ENCODE data around the gene SETD5.

The SETD5 gene

GRCh38 chr3:9384141-9384828, 13.1 kb upstream of the SETD5 start:
- TF ChIP-seq PATZ1 (CRISPR knock-in tag; IDR thresholded peaks at IDR 0.05; ENCODE audit: borderline replicate concordance) (no peak), SNAI2 (CRISPR knock-in tag; IDR thresholded peaks at IDR 0.05) (no peak), CSRNP3 (CRISPR knock-in tag; IDR thresholded peaks at IDR 0.05) (no peak), GLIS3 (CRISPR knock-in tag; IDR thresholded peaks at IDR 0.05) (no peak), RARB (CRISPR knock-in tag; IDR thresholded peaks at IDR 0.05) (no peak), ZC3H10 (CRISPR knock-in tag; IDR thresholded peaks at IDR 0.05) (no peak), POU6F1 (CRISPR knock-in tag; IDR thresholded peaks at IDR 0.05; ENCODE audit: borderline replicate concordance, low read depth) (no peak), ARNTL (CRISPR knock-in tag; IDR thresholded peaks at IDR 0.05; ENCODE audit: borderline replicate concordance, low read depth) (no peak), BACH2 (CRISPR knock-in tag; IDR thresholded peaks at IDR 0.05; ENCODE audit: borderline replicate concordance) (no peak), ZNF70 (CRISPR knock-in tag; IDR thresholded peaks at IDR 0.05) (no peak)
- peak; percentile 13 for ATAC-seq

- TF ChIP-seq ZNF70 (CRISPR knock-in tag; IDR thresholded peaks at IDR 0.05) (no peak), CSDC2 (CRISPR knock-in tag; IDR thresholded peaks at IDR 0.05) (no peak), CSRNP3 (CRISPR knock-in tag; IDR thresholded peaks at IDR 0.05) (no peak), ISL1 (CRISPR knock-in tag; IDR thresholded peaks at IDR 0.05) (no peak), ZNF8 (CRISPR knock-in tag; IDR thresholded peaks at IDR 0.05) (no peak), SNAI2 (CRISPR knock-in tag; IDR thresholded peaks at IDR 0.05) (no peak), OSR1 (CRISPR knock-in tag; IDR thresholded peaks at IDR 0.05) (no peak), GLIS3 (CRISPR knock-in tag; IDR thresholded peaks at IDR 0.05) (no peak)
- ATAC-seq: no peak
These were observed 12.0 kb upstream of the SETD5 start for GRCh38 chr3:9385187-9386077.

- TF ChIP-seq ZNF70 (CRISPR knock-in tag; IDR thresholded peaks at IDR 0.05) (no peak), ZFP3 (CRISPR knock-in tag; IDR thresholded peaks at IDR 0.05) (no peak), POU6F1 (CRISPR knock-in tag; IDR thresholded peaks at IDR 0.05; ENCODE audit: borderline replicate concordance, low read depth) (no peak), BACH2 (CRISPR knock-in tag; IDR thresholded peaks at IDR 0.05; ENCODE audit: borderline replicate concordance) (no peak), ESRRG (CRISPR knock-in tag; IDR thresholded peaks at IDR 0.05) (no peak), RARB (CRISPR knock-in tag; IDR thresholded peaks at IDR 0.05) (no peak), TCF4 (CRISPR knock-in tag; IDR thresholded peaks at IDR 0.05; ENCODE audit: borderline replicate concordance) (no peak), PPARA (CRISPR knock-in tag; IDR thresholded peaks at IDR 0.05; ENCODE audit: borderline replicate concordance) (no peak), GLIS3 (CRISPR knock-in tag; IDR thresholded peaks at IDR 0.05) (no peak), TSHZ2 (CRISPR knock-in tag; IDR thresholded peaks at IDR 0.05) (no peak), CSRNP3 (CRISPR knock-in tag; IDR thresholded peaks at IDR 0.05) (no peak), CREB5 (CRISPR knock-in tag; IDR thresholded peaks at IDR 0.05; ENCODE audit: low read depth) (no peak)
- no peak for ATAC-seq
These were observed 11.3 kb upstream of the SETD5 start for GRCh38 chr3:9386078-9386459.
